ENCODE measurements around the gene MESP2. TPM values are rescaled to one million over a fixed set of nuclear protein-coding genes. Genes with fewer than 3 reads are reported as not detected.

The MESP2 gene
- polyA plus RNA-seq, 1 of the 3 experiments (the other 2 are of a cell fraction) = 0.31 TPM

- Histone ChIP-seq H3K9me2 (no peaks in the 10 kb centered on the region), H3K27ac (ENCODE audit: low read depth in 2 of 2, low read length in 1 of 2) (no peak overlapping the region), H3K9ac (no peak overlapping the region), H2AFZ (ENCODE audit: low read depth) (no peak overlapping the region), H3K27me3 (ENCODE audit: insufficient read depth) (no peaks in the 10 kb centered on the region), H3K9me3 (no peaks in the 10 kb centered on the region), H3F3A (replicated peaks; ENCODE audit: insufficient read depth) (peaks cover 2% of the 10 kb centered on the region), H3K4me1 (ENCODE audit: control insufficient read depth in 1 of 2, insufficient read depth in 2 of 2, low read depth in 1 of 2, low read length in 1 of 2) (peaks cover 4 to 20% of the 10 kb centered on the region in 2 experiments; a peak in 1 of 4 replicates), H4K20me1 (ENCODE audit: insufficient read depth) (no peaks in the 10 kb centered on the region), H3K4me2 (no peak overlapping the region), H3K36me3 (replicated peaks in 1 of 2; ENCODE audit: control insufficient read depth in 1 of 2, insufficient read depth in 2 of 2, low read length in 1 of 2) (no peaks in the 10 kb centered on the region), H3K79me2 (ENCODE audit: insufficient read depth) (no peaks in the 10 kb centered on the region), H3K4me3 (ENCODE audit: low read depth in 2 of 2, low read length in 1 of 2) (no peak overlapping the region)
- CTCF ChIA-PET = no interaction called here
- whole genome bisulfite sequencing (ENCODE audit: low lambda C conversion rate) = 64% methylated on average over 7 of the region's 7 CpGs
- no peak for TF ChIP-seq NRF1 (IDR thresholded peaks at IDR 0.05; ENCODE audit: low read depth, low read length)
- TF ChIP-seq MEF2A (IDR thresholded peaks at IDR 0.05; ENCODE audit: borderline replicate concordance, low read depth) = no peak
- TF ChIP-seq ELF1 (IDR thresholded peaks at IDR 0.05) = no peak
- no peak for TF ChIP-seq YY1 (IDR thresholded peaks at IDR 0.05; ENCODE audit: low read depth)
- TF ChIP-seq TAF1 (IDR thresholded peaks at IDR 0.05; ENCODE audit: borderline replicate concordance, low read depth, low read length) = no peak
- no peak for TF ChIP-seq RXRA (IDR thresholded peaks at IDR 0.05; ENCODE audit: borderline replicate concordance, low read depth)
- TF ChIP-seq NFIC (IDR thresholded peaks at IDR 0.05; ENCODE audit: borderline replicate concordance) = no peak
- no peak for TF ChIP-seq EP300 (IDR thresholded peaks at IDR 0.05; ENCODE audit: borderline replicate concordance in 1 of 2, low read depth in 1 of 2, low read length in 1 of 2)
- TF ChIP-seq, protein P1, sequence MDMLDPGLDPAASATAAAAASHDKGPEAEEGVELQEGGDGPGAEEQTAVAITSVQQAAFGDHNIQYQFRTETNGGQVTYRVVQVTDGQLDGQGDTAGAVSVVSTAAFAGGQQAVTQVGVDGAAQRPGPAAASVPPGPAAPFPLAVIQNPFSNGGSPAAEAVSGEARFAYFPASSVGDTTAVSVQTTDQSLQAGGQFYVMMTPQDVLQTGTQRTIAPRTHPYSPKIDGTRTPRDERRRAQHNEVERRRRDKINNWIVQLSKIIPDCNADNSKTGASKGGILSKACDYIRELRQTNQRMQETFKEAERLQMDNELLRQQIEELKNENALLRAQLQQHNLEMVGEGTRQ (IDR thresholded peaks at IDR 0.05; ENCODE audit: borderline replicate concordance, low read depth, low read length) = no peak
- no peak for TF ChIP-seq PBX3 (IDR thresholded peaks at IDR 0.05)
- TF ChIP-seq FOXJ3 (CRISPR knock-in tag; IDR thresholded peaks at IDR 0.05) = no peak
- TF ChIP-seq CTCF (IDR thresholded peaks at IDR 0.05) = no peak
- no peak for TF ChIP-seq REST (IDR thresholded peaks at IDR 0.05; ENCODE audit: low read depth, low read length)
- TF ChIP-seq, protein P2, sequence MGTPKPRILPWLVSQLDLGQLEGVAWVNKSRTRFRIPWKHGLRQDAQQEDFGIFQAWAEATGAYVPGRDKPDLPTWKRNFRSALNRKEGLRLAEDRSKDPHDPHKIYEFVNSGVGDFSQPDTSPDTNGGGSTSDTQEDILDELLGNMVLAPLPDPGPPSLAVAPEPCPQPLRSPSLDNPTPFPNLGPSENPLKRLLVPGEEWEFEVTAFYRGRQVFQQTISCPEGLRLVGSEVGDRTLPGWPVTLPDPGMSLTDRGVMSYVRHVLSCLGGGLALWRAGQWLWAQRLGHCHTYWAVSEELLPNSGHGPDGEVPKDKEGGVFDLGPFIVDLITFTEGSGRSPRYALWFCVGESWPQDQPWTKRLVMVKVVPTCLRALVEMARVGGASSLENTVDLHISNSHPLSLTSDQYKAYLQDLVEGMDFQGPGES (IDR thresholded peaks at IDR 0.05; ENCODE audit: low read depth, low read length) = no peak
- no peak for TF ChIP-seq TEAD4 (IDR thresholded peaks at IDR 0.05; ENCODE audit: borderline replicate concordance, insufficient read depth)
- TF ChIP-seq MXI1 (IDR thresholded peaks at IDR 0.05; ENCODE audit: low read depth, low read length) = no peak
- no peak for TF ChIP-seq GABPA (IDR thresholded peaks at IDR 0.05; ENCODE audit: low read depth)
- TF ChIP-seq RCOR1 (IDR thresholded peaks at IDR 0.05; ENCODE audit: low read length) = no peak
- TF ChIP-seq, protein P3, sequence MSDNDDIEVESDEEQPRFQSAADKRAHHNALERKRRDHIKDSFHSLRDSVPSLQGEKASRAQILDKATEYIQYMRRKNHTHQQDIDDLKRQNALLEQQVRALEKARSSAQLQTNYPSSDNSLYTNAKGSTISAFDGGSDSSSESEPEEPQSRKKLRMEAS (IDR thresholded peaks at IDR 0.05; ENCODE audit: low read depth) = no peak
- no peak for TF ChIP-seq GATA2 (CRISPR knock-in tag; IDR thresholded peaks at IDR 0.05)
- POLR2A ChIA-PET = no interaction called here
- no peak for DNase-seq
These were observed 19.2 kb upstream of the MESP2 start for GRCh38 chr15:89756897-89757296.

Measured in SK-N-SH (cell line).